HL-60 (cell line): Measurements from ENCODE around the gene CACNG6.

ENCODE experiments used
- CTCF ChIP-seq: IDR thresholded peaks from one replicate; pipeline ENCODE4 v1.5.1; 2011; ENCODE audit warnings: low read length, control low read depth, inconsistent platforms; ENCODE audit not compliant: insufficient read depth
- GABPA ChIP-seq: IDR thresholded peaks from 2 replicates; pipeline ENCODE4 v1.6.1; 2012; ENCODE audit warnings: low read depth
- POLR2AphosphoS5 ChIP-seq: IDR thresholded peaks from 2 replicates; pipeline ENCODE4 v1.6.1; 2012; ENCODE audit warnings: low read depth
- SPI1 ChIP-seq: IDR thresholded peaks from 2 replicates; pipeline ENCODE4 v1.6.1; 2012; ENCODE audit warnings: low read depth, mild to moderate bottlenecking, borderline replicate concordance
- TF ChIP-seq, protein P1 (sequence below): IDR thresholded peaks from 2 replicates; pipeline ENCODE4 v1.6.1; 2012; ENCODE audit warnings: low read depth; ENCODE audit not compliant: insufficient replicate concordance

- TF ChIP-seq POLR2AphosphoS5 (no peak), CTCF (no peak), SPI1 (no peak), GABPA (no peak)
- TF ChIP-seq, protein P1, sequence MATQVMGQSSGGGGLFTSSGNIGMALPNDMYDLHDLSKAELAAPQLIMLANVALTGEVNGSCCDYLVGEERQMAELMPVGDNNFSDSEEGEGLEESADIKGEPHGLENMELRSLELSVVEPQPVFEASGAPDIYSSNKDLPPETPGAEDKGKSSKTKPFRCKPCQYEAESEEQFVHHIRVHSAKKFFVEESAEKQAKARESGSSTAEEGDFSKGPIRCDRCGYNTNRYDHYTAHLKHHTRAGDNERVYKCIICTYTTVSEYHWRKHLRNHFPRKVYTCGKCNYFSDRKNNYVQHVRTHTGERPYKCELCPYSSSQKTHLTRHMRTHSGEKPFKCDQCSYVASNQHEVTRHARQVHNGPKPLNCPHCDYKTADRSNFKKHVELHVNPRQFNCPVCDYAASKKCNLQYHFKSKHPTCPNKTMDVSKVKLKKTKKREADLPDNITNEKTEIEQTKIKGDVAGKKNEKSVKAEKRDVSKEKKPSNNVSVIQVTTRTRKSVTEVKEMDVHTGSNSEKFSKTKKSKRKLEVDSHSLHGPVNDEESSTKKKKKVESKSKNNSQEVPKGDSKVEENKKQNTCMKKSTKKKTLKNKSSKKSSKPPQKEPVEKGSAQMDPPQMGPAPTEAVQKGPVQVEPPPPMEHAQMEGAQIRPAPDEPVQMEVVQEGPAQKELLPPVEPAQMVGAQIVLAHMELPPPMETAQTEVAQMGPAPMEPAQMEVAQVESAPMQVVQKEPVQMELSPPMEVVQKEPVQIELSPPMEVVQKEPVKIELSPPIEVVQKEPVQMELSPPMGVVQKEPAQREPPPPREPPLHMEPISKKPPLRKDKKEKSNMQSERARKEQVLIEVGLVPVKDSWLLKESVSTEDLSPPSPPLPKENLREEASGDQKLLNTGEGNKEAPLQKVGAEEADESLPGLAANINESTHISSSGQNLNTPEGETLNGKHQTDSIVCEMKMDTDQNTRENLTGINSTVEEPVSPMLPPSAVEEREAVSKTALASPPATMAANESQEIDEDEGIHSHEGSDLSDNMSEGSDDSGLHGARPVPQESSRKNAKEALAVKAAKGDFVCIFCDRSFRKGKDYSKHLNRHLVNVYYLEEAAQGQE: no peak
Measured at GRCh38 chr19:54040003-54040402, 48.6 kb downstream of the CACNG6 start.
